ENCODE results near the gene ADAMTS7.
A peak's percentile ranks its signal among the peaks of the same experiment; 100 is the strongest.
"Not testable (repeated sequence)": the region's sequence is repeated elsewhere in the genome, so short reads cannot be mapped to it uniquely, and the experiment has no call there.

The ADAMTS7 gene

DNA sequence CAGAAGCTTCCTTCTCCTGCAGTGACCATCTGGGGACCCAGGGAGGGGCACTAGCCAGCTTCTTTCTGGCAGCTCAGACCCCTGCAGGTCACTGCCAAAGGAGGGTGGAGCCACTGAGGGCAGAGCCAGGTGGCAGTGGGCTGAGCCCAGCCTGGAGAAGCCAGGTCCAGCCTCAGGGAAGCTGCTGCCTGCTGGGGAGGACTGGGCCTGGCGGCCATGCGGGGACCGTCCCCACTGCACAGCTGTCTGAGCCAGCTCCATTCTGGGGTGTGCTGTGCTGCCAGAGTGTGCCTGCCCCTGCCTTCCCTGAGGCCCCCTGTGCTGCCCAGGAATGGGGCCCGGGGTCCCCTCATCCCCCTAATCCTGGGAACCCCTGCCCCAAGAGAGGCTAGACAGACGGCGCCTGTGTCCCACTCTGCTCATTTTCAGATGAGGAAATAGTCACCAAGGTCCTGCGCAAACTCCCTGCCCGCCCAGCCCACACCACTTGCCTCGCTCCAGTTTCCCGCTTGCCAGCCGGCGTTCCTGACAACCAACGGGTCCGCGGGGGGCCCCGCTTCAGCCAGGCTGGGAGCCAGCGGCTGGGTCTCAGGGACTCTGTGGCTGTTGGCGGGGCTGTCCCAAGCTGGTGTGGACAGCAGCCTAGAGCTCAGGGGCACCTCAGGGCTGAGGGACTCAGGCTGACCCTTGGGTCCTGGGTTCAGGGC, 46.0 kb downstream of the ADAMTS7 start:
- not testable (repeated sequence) for DNase-seq

DNA sequence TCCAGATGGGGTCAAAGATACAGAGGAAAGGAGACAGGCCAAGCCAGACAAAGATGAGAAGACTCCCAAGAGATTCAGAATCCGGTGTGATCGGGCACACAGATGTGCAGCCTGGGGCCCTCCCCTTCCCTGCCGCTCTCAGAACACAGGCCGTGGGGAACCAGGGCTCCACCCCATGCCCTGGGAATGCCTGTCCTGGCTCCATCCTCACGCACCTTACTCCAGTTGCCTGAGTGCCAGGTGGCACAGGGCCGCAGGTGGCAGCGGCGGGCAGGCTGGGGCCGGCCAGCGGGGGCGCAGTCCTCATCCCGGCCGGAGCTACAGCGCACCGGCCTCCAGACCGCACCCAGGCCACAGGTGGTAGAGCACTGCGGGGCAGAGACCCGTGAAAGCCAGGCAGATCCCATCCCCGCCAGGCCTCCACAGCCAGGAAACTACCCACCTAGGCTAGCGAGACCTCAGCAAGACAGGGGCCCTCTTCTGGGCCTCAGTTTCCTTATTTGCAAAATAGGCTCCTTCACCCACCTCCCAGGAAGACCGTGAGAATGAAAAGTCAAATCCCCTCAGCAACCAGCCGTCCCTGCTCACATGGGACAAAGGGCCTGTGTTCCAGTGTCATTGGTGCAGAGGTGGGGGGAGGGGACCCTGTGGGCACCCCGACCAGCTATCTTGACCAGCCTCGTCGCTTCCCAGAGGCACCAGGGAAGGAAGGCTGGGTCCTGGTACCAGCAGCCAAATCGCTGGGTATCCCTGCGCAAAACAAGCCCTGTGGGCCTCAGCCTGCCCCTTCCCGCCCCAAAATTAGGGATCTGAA, 46.7 kb downstream of the ADAMTS7 start:
- not testable (repeated sequence) for DNase-seq

DNA sequence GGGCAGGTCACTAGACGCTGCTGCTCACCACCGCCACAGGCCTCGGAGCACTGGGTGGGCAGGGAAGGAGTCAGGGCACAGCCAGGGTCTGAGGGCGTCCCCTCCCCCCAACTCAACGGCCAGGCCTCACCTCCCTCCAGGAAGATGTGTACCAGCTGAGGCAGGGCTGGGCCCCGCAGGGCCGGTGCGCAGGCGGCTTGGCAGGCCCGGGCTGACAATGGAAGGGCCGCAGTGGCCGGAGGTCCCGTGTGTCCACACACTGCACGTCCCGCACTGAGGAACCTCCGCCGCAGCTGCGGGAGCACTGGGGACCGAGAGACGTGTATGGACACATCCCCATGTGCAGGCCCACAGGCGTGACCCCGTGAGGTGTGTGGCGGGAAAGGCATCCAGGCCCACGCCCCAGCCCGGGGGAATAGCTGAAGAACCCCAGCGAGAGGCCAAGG, 47.4 kb downstream of the ADAMTS7 start:
- DNase-seq = no peak

DNA sequence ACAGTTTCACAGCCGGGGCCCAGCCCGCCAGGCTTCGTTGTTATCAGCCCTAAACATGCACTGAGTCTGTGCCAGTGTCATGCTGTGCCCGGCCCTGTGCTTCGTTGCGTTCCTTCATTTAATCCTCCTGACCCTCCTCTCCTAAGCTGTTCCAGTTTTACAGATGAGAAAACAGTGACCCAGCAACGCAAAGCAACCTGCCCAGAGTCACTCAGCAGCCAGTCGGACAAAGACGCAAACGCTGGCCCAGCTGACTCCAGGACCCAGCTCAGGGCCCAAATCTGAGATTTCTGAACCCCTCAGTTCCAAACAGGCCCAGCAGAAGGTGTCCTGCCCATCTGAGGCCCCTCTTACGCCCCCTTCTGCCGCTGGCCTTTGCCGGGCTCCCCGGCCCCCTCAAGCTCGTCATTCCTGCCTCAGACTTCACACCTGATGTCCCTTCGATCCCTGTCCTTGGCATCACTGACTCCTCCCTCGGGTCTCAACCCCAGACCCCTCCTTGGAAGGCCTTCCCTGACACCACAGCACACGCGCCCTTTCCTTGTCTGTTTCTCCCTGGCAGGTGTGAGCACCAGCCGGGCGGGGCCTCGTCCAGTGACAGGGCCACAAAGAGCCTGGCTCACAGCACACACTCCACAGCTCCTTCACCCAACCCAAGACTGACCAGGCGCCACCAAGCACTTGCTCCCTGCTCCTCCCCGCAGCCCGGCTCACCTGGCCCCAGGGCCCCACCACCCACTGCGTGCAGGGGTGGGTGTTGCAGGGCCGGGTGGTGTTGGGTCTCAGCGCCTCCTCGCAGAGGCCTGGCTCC, 48.1 kb downstream of the ADAMTS7 start:
- no peak for DNase-seq

DNA sequence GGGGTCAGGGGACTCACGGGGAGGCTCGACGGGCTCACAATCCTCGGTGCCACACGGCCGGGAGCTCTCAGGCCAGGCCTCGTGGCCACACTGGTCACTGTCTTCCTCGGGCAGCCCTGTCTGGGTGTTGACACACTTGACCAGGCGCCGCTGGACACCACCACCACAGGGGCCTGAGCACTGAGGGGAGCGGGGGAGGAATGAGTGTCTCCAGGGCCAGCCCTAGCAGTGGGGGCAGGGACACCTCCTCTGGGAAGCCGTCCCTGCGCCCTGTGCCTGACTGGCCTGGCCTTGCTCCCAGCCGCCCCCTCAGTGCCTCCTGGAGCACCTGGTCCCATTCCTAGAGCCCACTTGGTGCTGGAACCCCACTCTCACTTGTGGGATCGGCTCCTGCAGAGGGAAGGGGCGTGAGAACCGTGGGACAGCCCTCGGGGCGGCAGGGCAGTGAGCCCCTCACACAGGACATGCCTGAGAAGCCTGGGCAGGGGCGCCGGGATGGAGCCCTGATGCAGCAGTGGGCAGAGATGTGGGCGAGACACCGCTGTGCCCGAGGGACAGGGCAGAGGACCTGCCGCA, 48.8 kb downstream of the ADAMTS7 start:
- DNase-seq = not testable (repeated sequence)

DNA sequence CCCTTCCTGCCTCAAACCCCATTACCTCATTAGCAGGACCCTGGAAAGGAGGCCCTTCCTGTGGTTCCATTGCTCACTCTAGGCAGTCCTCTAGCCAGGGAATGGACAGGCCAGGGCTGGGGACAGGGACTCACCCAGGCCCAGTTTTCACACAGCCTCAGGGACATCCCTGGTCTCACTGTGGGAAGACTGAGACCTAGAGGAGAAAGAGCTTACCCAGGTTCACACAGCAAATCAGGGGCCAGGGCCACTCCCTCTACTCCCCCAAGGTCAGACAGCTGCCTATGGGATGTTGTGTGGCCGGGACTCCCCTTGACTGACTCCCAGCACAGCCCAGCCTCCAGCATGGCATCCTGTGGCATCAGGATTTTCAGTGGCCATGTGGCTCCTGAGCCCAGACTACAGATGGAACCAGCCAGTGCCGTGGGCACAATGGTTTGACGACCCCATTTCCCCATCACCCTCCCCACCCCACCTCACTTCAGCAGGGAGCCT, 49.3 kb downstream of the ADAMTS7 start:
- DNase-seq = no peak

DNA sequence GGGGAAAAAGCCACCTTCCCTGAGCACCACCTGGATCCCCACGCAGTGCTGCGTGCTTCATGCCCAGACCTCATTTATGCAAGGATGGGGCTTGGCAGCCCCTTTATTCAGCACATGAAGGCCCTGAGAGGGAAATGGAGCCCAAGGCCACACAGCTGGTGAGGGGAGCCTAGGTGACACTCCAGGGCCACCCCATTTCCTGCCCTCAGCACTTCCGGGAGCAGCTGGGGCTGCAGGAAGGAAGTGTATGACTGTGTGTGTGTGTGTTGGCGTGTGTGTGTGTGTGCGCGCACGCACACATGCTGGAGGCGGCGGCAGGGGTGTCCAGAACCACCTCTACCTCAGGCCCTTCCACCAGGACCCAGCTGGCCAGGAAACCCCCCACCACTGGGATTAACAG, 49.8 kb downstream of the ADAMTS7 start:
- peak; percentile 81 for DNase-seq

DNA sequence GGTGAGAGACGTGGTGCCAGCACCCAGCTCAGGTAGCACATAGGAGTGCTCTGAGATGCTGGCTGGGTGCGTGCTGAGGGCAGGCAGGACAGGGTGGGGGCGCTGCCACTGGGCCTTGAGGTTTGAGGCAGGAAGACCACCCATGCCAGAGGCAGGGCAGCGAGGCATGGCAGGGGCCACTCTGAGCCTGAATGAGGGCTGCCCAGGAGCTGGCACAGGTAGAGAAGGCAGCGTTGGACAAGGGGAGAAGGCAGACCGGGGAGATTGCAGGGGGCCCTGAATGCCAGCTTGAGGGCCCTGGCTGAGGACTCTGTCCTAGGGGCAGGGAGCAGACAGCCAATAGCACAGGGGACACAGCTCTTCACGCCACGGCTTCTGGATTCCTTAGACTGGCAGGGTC, 50.2 kb downstream of the ADAMTS7 start:
- no peak for DNase-seq

DNA sequence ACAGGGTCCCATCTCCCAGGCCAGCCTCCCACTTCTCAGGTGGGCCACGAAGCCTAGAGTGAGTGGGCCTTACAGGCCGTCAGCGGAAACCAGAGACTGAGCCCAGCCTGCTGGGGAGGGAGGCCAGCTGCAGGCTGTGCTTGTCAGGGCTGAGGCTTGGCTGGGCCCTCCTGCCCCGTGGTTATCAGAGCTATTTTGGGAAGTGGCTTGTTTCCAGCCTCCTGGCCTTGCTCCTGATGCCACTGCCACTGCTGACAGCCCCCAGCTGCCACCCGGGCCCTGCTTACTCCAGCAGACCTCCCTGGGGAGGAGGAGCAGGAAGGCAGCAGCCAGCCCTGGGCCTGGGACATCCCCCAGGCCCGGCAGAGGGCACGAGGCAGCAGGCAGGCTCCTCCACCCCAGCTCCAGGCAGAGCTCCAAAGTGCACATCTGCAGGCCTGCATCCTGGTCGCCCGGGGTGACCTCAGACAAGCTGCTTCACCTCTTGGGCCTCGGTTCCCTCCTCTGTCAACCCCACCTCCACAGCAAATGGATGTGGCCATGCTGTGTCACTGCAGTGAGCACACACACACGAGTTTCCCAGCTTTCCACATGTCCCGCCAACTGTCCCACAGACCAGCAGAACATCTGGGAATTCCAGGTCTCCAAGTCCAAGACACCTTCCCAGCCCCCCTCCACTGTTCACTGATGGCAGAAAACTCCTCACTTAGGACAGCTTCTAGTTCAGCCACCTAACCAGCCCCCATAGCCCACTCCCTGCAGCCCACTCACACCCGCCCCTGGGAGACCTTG, 51.0 kb downstream of the ADAMTS7 start:
- DNase-seq = not testable (repeated sequence)

DNA sequence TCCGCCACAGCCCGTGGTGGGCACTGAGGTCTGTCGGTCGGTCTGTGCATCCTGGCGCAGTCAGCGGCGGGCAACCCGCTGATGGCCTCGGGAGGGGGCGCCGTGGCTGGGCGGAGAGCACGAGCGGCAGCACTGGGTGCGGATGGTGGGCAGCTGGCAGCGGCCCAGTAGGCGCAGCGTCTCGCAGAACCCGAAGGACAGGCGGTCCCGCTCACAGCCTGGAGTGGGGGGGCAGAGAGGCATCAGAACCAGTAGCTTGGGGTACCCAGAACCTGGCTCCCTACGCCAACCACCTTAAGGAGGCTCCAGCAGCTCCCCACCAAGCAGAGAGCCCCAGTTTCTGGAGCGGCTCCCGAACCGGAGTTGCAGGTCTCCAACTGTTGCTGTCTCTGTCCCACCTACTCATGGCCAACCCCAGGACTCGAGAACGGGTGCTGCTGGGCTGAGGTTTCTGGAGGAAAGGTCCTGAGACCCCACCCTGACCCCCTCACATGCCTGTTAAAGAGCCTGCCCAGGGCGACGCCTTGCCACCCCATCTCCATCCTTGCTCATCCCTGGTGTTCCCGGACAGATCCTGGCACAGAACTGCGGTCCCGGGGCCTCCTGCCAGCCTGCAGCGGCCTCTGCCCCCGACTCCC, 51.8 kb downstream of the ADAMTS7 start:
- DNase-seq = not testable (repeated sequence)

DNA sequence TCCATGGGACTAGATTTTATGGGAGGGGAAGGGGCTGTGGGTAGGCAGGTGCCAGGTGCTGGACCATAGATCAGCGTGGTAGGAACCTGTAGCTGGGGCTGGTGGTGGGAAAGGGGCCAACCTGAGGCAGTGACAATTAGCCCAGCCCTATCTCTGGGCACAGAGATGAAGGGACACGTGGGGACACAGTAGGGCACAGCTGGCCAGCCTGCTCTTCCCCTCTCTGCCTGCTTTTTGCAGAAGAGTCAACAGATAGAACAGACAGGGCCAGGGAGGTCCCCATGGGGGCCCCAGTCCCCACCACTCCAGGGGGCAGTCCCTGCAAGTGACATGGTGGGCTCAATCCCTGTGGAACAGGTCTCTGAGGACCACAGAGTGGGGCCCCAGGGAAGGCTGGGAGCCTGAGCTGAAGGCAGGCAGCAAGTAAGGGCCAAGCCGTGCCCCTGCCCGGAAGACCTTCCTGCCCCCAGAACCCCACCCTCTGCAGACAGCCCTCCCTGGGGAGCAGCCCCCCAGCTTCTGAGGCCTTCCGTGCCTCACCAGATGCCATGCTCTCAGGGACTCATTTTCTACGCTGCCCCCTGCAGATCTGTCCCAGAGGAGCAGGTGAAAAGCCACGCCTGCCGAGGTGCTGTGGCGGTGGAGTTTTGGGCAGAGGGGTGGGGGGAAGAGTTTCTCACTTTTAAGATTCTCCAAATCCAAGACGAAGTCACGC, 52.6 kb downstream of the ADAMTS7 start:
- DNase-seq = not testable (repeated sequence)

DNA sequence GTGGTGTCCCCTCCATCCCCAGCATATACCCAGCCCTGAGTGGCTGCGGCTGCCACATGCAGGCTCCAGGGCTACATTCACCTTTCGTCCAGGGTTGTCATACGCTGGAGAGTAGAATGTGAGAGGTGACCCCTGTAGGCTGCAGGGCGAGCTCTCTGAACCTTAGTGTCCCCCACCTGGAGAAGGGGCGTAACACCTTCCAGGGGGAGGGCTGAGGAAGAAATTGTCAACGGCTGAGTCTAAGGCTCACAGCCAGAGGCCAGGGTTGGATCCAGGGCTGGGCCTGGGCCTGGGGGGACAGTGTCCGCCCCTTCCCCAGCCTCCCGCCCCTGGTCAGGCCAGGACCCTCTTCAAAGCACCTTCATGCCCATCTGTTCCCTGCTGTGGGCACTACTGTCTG, 53.2 kb downstream of the ADAMTS7 start:
- not testable (repeated sequence) for DNase-seq

DNA sequence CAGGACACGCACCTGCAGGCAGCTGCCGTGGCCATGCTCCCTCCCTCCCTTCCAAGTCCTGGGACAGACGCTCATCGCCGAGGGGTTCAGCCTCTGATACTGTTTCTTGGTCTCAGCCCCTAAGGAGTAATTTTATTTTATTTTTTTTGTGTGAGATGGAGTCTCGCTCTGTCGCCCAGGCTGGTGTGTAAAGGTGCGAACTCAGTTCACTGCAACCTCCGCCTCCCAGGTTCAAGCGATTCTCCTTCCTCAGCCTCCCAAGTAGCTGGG, 53.7 kb downstream of the ADAMTS7 start:
- DNase-seq = no peak

DNA sequence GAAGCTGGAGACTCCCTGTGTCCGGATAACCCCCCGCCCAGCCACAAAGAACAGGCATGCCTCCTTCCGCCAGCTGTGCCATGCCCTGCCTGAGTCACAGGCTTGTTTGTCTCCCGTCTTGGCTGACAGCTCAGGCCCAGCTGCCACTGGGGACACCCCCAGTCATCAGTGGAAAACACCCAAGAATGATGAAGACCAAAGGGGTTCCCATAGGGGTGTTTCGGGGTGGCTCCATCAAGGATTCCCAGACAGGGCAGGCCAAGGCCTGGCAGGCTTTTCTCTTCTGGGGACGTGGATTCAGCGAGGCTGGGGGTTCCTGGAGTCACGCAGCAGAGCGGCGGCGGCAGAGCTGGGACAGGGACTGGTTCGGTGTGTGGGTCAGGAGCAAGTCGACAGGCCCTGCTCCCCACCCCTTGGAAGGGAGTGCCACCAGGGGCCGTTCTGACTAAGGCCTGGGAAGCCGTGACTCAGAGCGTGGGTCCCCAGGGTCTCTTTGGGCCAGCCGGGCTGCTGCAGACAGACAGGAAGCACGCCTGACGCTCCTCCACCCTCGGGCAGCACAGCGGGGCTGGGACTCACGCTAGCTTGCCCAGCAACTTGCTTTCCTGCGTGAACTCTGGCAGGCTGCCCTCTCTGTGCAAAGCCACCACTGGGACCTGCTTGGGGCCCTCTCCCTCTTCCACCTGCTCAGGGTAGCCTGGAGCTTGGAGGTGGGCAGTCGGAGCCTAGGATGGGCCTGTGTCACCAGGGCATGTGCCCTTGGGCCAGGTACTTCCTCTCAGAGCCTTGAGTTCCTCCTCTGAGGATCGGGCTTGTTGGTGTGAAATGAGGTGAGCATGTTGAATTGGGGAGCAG, 54.3 kb downstream of the ADAMTS7 start:
- not testable (repeated sequence) for DNase-seq

DNA sequence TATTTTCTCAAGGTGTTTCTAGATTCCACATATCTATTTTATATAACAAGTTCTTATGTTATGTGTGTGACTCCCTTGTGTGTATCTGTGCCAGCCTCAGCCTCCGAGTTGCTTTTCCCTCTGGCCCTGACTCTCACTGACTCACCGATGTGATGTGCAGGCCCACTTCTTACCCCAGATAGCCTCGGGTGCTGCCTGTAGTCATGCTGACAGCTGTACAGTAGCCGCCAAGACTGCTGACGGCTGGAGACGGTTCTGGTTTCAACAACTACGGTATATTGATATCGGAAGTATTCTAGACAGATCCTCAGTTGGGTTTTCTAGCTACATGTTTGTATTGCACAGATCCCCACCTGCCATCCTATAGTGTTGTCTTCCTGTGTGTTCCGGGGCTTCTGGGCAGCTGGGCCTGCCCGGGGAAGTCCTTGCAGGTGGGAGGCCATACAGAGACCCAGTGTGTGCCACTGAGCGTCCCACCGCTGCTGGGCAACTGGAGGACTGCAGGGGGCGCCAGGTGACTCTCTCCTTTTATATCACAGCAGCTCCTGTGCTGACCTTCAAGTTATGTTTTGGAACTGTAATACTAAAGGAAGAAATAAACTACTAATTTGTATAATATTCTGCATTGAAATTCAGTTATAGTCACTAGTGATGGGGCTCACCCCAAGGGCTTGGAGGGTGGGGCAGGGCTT, 55.2 kb downstream of the ADAMTS7 start:
- peak; percentile 41 for DNase-seq

DNA sequence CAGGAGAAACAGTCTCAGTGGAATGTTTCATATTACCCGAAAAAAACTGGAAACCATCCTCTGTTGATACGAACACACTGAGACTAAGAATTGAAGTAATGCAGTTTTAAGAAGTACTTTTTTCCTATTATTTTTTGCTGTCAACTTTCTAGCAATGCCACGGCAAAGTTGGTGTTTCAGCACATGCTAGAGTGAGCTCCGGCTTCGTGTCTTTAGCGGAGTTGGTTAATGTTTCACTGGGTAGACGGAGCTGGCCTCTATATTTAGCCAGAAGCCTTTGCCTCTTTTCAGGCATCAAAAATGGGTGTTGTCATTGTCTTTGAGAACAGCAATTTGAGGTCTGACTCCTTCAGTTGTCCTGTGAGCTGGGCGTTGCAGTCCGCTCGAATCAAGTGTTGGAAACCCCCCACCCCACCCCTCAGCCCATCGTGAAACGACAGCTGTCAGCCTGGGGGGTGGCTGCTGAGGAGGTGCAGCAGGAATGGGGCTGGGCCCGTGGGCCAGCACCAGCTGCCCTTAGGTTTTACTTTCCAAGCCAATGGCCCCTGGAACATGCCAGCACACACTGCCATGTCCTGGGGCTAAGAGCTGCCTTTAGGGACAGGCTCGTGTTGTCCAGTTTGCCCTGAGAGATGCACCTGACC, 56.5 kb downstream of the ADAMTS7 start:
- DNase-seq = not testable (repeated sequence)

DNA sequence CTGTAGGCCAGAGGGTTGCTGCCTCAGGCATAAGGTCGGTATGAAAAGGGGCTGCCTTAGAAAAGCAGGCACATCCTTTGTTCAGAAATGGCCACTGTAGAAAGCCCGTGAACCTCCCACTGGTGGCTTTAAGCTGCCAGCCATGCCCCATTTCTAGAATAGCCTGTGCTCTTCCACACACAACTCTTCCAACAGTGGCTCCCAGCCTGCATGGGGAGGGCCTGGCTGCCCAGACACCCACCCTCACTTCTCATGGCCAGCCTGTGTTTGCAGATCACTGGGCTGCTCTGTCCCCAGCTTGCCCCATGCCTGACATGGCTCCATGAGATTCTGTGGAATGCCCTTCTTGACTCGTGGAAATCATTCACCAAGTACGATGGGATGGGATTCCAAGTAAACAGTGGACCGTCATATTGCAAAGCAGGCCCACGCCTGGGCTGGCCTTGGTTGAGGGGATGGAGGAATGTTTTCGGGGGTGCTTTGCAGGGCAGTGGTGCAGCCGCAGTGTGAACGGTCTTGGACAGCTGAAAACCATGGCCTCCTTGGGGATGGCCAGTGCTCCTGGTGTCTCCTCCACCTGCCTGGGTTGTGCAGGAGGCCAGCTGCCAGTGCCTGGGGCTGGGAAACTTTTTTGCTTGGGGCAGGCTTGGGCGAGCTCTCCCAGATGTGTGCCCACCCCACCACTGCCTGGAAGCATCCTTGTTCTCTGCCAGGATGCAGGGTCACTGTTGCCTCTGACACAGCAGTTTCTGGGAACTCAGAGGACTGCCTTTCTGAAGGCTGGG, 57.3 kb downstream of the ADAMTS7 start:
- DNase-seq = not testable (repeated sequence)

DNA sequence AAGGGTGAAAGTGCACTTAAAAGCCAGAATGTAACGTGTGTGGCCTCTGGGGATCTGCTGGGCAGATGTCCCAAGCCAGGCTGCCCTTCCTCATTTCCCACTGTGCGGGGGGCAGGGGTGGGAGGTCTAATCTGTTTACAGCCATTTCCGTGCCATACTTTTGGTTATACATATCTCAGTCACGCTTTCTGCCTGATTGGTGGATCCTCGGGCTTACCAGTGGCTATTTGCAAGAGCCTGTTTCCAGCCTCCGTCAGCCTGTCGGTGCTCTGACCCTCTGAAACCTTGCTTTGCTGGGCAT, 58.0 kb downstream of the ADAMTS7 start:
- not testable (repeated sequence) for DNase-seq

Measured in CD4-positive, alpha-beta T cell treated with Interleukin-12 subunit alpha and Interleukin-12 subunit beta, for 1 hour (primary cell).